AG04449 (cell line): ENCODE measurements around the gene DGKE.

Experiments used
- CTCF ChIA-PET: fragments of 350-600 bp; formaldehyde crosslinking; extraction: SDS; loops from one replicate; lab custom pipeline; 2021; ENCODE audit warnings: antibody characterized with exemption; lab: Yijun Ruan, JAX
- POLR2A ChIA-PET: fragments of 400-600, 350-600 bp; formaldehyde crosslinking; extraction: SDS; loops from one replicate; lab custom pipeline; 2020; ENCODE audit warnings: antibody characterized with exemption, inconsistent platforms; lab: Yijun Ruan, JAX
- DNase-seq: peaks from one replicate; pipeline ENCODE4 v3.0.0-alpha.2; 2010; ENCODE audit warnings: low read depth, low spot score
- H3K4me3 ChIP-seq: 2 replicates; pipeline ENCODE4 v1.5.1; 2011; ENCODE audit warnings: low read depth, mild to moderate bottlenecking, control low read depth, low read length
- TF ChIP-seq, protein P1 (sequence below): IDR thresholded peaks from one replicate; pipeline ENCODE4 v1.5.1; 2011; ENCODE audit warnings: mild to moderate bottlenecking, moderate library complexity, low read length, control low read depth, inconsistent platforms; ENCODE audit not compliant: insufficient read depth; ENCODE audit errors: missing control alignments

DGKE gene

GRCh38 chr17:56890906-56891674, 57.1 kb downstream of the DGKE start:
- H3K4me3 ChIP-seq, result no peak overlapping the region
- TF ChIP-seq, protein P1, sequence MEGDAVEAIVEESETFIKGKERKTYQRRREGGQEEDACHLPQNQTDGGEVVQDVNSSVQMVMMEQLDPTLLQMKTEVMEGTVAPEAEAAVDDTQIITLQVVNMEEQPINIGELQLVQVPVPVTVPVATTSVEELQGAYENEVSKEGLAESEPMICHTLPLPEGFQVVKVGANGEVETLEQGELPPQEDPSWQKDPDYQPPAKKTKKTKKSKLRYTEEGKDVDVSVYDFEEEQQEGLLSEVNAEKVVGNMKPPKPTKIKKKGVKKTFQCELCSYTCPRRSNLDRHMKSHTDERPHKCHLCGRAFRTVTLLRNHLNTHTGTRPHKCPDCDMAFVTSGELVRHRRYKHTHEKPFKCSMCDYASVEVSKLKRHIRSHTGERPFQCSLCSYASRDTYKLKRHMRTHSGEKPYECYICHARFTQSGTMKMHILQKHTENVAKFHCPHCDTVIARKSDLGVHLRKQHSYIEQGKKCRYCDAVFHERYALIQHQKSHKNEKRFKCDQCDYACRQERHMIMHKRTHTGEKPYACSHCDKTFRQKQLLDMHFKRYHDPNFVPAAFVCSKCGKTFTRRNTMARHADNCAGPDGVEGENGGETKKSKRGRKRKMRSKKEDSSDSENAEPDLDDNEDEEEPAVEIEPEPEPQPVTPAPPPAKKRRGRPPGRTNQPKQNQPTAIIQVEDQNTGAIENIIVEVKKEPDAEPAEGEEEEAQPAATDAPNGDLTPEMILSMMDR, result no peak
- no peak for DNase-seq
- ChIA-PET POLR2A (no interaction called here), CTCF (interaction anchor here (0.6 to 1.6 kb wide), 5 partner anchors 20 to 110 kb away, joined by 3 to 5 read pairs (median 3); no protein-coding TSS in a partner anchor)

GRCh38 chr17:56891751-56892150, 57.8 kb downstream of the DGKE start:
- no peak overlapping the region for H3K4me3 ChIP-seq
- ChIA-PET CTCF (interaction anchor here (1.5 to 1.6 kb wide), 2 partner anchors 13 to 111 kb away, joined by 5 read pairs; no protein-coding TSS in a partner anchor), POLR2A (no interaction called here)
- no peak for DNase-seq
- TF ChIP-seq, protein P1, result peak; percentile 34

- no peak for DNase-seq
- ChIA-PET CTCF (interaction anchor here (1.5 kb wide), 2 partner anchors 12 to 47 kb away, joined by 5 read pairs; no protein-coding TSS in a partner anchor), POLR2A (no interaction called here)
- H3K4me3 ChIP-seq, result no peak overlapping the region
- TF ChIP-seq, protein P1, result no peak
Measured at GRCh38 chr17:56892333-56892732, 58.4 kb downstream of the DGKE start.

DNA sequence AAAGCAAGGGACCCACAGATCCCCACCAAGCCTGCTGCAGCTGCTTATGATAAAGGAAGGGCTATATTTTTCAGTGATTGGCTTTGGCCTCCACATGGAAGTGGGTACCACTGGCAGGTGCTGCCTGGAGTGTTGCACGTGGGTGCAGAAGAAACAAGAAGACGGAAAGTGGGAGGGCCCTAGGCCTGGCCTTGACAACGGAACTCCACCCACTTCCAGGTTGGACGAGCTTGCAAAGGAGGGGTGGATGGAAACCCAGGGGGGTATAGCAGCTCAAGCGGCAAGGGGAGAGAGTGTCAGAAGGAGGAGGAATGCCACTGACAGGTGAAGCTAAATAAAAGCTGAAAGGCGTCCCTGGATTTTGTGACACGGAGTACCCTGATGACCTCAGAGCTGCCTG, 59.6 kb downstream of the DGKE start:
- no peak for DNase-seq
- ChIA-PET CTCF (interaction anchor here (1.4 to 1.5 kb wide), 2 partner anchors 46 to 74 kb away, joined by 4 to 5 read pairs; no protein-coding TSS in a partner anchor), POLR2A (no interaction called here)
- H3K4me3 ChIP-seq, result no peak overlapping the region
- TF ChIP-seq, protein P1, result no peak

DNA sequence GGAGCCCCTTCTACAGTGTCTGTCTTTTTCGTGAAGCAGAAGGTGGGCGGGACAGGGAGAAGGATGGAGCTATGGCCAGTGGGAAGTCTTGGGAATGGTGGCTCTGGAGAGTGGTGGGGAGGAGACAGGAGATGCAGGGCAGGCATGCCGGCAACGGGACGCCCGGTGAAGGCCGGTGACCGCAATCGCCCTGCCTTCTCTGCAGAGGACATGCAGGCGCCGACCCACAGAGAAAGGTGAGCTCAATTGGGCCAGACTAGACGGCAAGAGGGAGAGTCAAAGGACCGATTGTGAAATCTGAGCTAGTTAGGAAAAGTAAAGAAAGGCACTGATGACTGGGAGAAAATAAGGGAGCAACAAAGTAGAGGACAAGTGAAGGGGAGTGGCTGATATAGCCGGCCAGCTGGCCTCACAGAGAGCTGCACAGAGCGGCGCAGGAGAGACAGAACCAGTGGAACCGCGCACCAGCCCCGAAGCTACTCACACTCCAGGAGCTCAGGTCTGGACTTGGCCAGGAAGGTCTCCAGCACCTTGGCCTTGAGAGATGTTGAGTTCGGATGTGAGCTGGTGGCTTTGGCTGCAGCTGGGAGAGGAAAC, 61.0 kb downstream of the DGKE start:
- no peak for DNase-seq
- no peak overlapping the region for H3K4me3 ChIP-seq
- TF ChIP-seq, protein P1, result no peak
- ChIA-PET POLR2A (interaction anchor here (0.6 kb wide), 1 partner anchor 126 kb away, joined by 4 read pairs; no protein-coding TSS in a partner anchor), CTCF (interaction anchor here (1.4 kb wide), 1 partner anchor 75 kb away, joined by 4 read pairs; no protein-coding TSS in a partner anchor)
